Measurements from ENCODE around the gene TAF1D.
A peak's percentile ranks its signal among the peaks of the same experiment; 100 is the strongest.

The TAF1D gene

GRCh38 chr11:93740730-93741093 lies 583 bp downstream of the TAF1D start:
- H2BK12ac ChIP-seq (ENCODE audit: low read length in 2 of 2): peak overlapping the region in 1 of 2 experiments; percentile 25
- H3K9me3 ChIP-seq (ENCODE audit: control insufficient read depth, low read length): no peaks in the 10 kb centered on the region
- H3K9ac ChIP-seq (ENCODE audit: low read length): peak overlapping the region; percentile 100
- WGBS: under 1% methylated on average over 18 of the region's 20 CpGs
- peak overlapping the region; percentile 52 for H2BK15ac ChIP-seq (ENCODE audit: low read depth, poor library complexity, severe bottlenecking)
- H2BK120ac ChIP-seq (ENCODE audit: low read depth, low read length): peak overlapping the region; percentile 85
- peaks cover 8% of the 10 kb centered on the region for H3K79me1 ChIP-seq (replicated peaks; ENCODE audit: low read length, poor library complexity, severe bottlenecking)
- no peak overlapping the region for H3K23ac ChIP-seq (ENCODE audit: low read length in 2 of 2)
- H2AK5ac ChIP-seq (ENCODE audit: low read length, severe bottlenecking): peak overlapping the region; percentile 99
- peak overlapping the region; percentile 97 to 99 for H3K18ac ChIP-seq (ENCODE audit: low read depth in 1 of 2, low read length in 2 of 2)
- peak overlapping the region; percentile 87 to 97 for H3K4ac ChIP-seq (ENCODE audit: low read depth in 1 of 2, low read length in 2 of 2)
- peaks cover 10% of the 10 kb centered on the region for H3K4me1 ChIP-seq (ENCODE audit: control insufficient read depth, insufficient read depth, low read depth, low read length)
- peak overlapping the region; percentile 74 to 97 for H3K14ac ChIP-seq (ENCODE audit: low read length in 2 of 2)
- H4K91ac ChIP-seq (ENCODE audit: low read length): peak overlapping the region; percentile 98
- H3K27ac ChIP-seq (ENCODE audit: low read length, poor library complexity, severe bottlenecking): peak overlapping the region; percentile 99
- peak; percentile 78 for DNase-seq
- peaks cover 9 to 51% of the 10 kb centered on the region in 2 experiments for H3K36me3 ChIP-seq (ENCODE audit: control insufficient read depth in 1 of 2, insufficient read depth in 2 of 2, low read depth in 1 of 2, low read length in 2 of 2)
- H3K4me2 ChIP-seq (ENCODE audit: low read length, poor library complexity, severe bottlenecking): peak overlapping the region; percentile 47
- no peaks in the 10 kb centered on the region for H3K27me3 ChIP-seq (ENCODE audit: control insufficient read depth in 1 of 2, insufficient read depth in 1 of 2, low read length in 2 of 2)
- peak overlapping the region; percentile 89 for H4K8ac ChIP-seq (ENCODE audit: low read length)
- peak overlapping the region; percentile 11 for H2AFZ ChIP-seq (ENCODE audit: low read depth, low read length)
- no peak overlapping the region for H2BK5ac ChIP-seq (ENCODE audit: low read depth, low read length, poor library complexity, severe bottlenecking)
- peak overlapping the region; percentile 97 to 99 for H3K4me3 ChIP-seq (ENCODE audit: insufficient read depth in 1 of 2, low read depth in 1 of 2, low read length in 2 of 2)

GRCh38 chr11:93740031-93740729 lies 1.1 kb downstream of the TAF1D start:
- peak overlapping the region; percentile 69 to 99 for H3K4me3 ChIP-seq (ENCODE audit: insufficient read depth in 1 of 2, low read depth in 1 of 2, low read length in 2 of 2)
- H3K18ac ChIP-seq (ENCODE audit: low read depth in 1 of 2, low read length in 2 of 2): peak overlapping the region; percentile 33 to 82
- peaks cover 10% of the 10 kb centered on the region for H3K4me1 ChIP-seq (ENCODE audit: control insufficient read depth, insufficient read depth, low read depth, low read length)
- H2BK120ac ChIP-seq (ENCODE audit: low read depth, low read length): no peak overlapping the region
- no peak overlapping the region for H2BK12ac ChIP-seq (ENCODE audit: low read length in 2 of 2)
- peak overlapping the region; percentile 69 for H3K27ac ChIP-seq (ENCODE audit: low read length, poor library complexity, severe bottlenecking)
- H3K9ac ChIP-seq (ENCODE audit: low read length): peak overlapping the region; percentile 100
- H3K36me3 ChIP-seq (ENCODE audit: control insufficient read depth in 1 of 2, insufficient read depth in 2 of 2, low read depth in 1 of 2, low read length in 2 of 2): peaks cover 13 to 56% of the 10 kb centered on the region in 2 experiments
- WGBS: 0% methylated on average over 10 of the region's 18 CpGs
- no peak overlapping the region for H3K14ac ChIP-seq (ENCODE audit: low read length in 2 of 2)
- no peaks in the 10 kb centered on the region for H3K27me3 ChIP-seq (ENCODE audit: control insufficient read depth in 1 of 2, insufficient read depth in 1 of 2, low read length in 2 of 2)
- H3K4me2 ChIP-seq (ENCODE audit: low read length, poor library complexity, severe bottlenecking): peak overlapping the region; percentile 84
- peaks cover 11% of the 10 kb centered on the region for H3K79me1 ChIP-seq (replicated peaks; ENCODE audit: low read length, poor library complexity, severe bottlenecking)
- no peak overlapping the region for H2AFZ ChIP-seq (ENCODE audit: low read depth, low read length)
- no peak overlapping the region for H4K91ac ChIP-seq (ENCODE audit: low read length)
- H3K23ac ChIP-seq (ENCODE audit: low read length in 2 of 2): peak overlapping the region in 1 of 2 experiments; percentile 59
- no peaks in the 10 kb centered on the region for H3K9me3 ChIP-seq (ENCODE audit: control insufficient read depth, low read length)
- no peak overlapping the region for H3K4ac ChIP-seq (ENCODE audit: low read depth in 1 of 2, low read length in 2 of 2)
- no peak for DNase-seq
- no peak overlapping the region for H2BK15ac ChIP-seq (ENCODE audit: low read depth, poor library complexity, severe bottlenecking)
- no peak overlapping the region for H4K8ac ChIP-seq (ENCODE audit: low read length)
- H2BK5ac ChIP-seq (ENCODE audit: low read depth, low read length, poor library complexity, severe bottlenecking): peak overlapping the region; percentile 40
- peak overlapping the region; percentile 62 for H2AK5ac ChIP-seq (ENCODE audit: low read length, severe bottlenecking)

DNA sequence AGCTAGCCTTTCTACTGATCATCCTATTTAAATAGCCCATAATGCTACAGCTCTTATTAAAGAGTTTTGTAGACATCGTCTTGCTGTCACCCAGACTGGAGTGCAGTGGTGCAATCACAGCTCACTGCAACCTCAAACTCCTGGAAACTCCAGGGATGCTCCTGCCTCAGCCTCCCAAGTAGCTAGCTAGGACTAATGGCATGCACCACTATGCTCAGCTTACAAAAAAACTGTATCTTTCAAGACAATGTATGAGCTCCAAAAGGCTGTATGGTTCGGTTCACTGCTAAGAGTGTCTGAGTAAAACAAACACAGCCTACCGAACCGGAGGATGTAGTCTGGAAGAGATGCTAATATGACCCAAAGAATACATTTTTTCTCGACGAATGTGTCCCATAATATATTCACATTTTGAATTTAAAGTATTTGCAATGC lies 2.6 kb downstream of the TAF1D start:
- H2BK5ac ChIP-seq (ENCODE audit: low read depth, low read length, poor library complexity, severe bottlenecking): no peak overlapping the region
- H3K27me3 ChIP-seq (ENCODE audit: control insufficient read depth in 1 of 2, insufficient read depth in 1 of 2, low read length in 2 of 2): no peaks in the 10 kb centered on the region
- no peak overlapping the region for H3K18ac ChIP-seq (ENCODE audit: low read depth in 1 of 2, low read length in 2 of 2)
- no peak overlapping the region for H2AK5ac ChIP-seq (ENCODE audit: low read length, severe bottlenecking)
- peak overlapping the region; percentile 46 for H3K4me2 ChIP-seq (ENCODE audit: low read length, poor library complexity, severe bottlenecking)
- H2AFZ ChIP-seq (ENCODE audit: low read depth, low read length): no peak overlapping the region
- no peaks in the 10 kb centered on the region for H3K9me3 ChIP-seq (ENCODE audit: control insufficient read depth, low read length)
- H3K14ac ChIP-seq (ENCODE audit: low read length in 2 of 2): no peak overlapping the region
- peak overlapping the region; percentile 100 for H3K9ac ChIP-seq (ENCODE audit: low read length)
- DNase-seq: peak; percentile 41
- H3K4me1 ChIP-seq (ENCODE audit: control insufficient read depth, insufficient read depth, low read depth, low read length): peaks cover 11% of the 10 kb centered on the region
- H3K79me1 ChIP-seq (replicated peaks; ENCODE audit: low read length, poor library complexity, severe bottlenecking): peaks cover 9% of the 10 kb centered on the region
- no peak overlapping the region for H2BK120ac ChIP-seq (ENCODE audit: low read depth, low read length)
- H2BK15ac ChIP-seq (ENCODE audit: low read depth, poor library complexity, severe bottlenecking): no peak overlapping the region
- H2BK12ac ChIP-seq (ENCODE audit: low read length in 2 of 2): no peak overlapping the region
- H4K8ac ChIP-seq (ENCODE audit: low read length): no peak overlapping the region
- 59% methylated on average over 1 of the region's 6 CpGs for WGBS
- no peak overlapping the region for H3K23ac ChIP-seq (ENCODE audit: low read length in 2 of 2)
- H4K91ac ChIP-seq (ENCODE audit: low read length): no peak overlapping the region
- peak overlapping the region in 1 of 2 experiments; percentile 99 for H3K4me3 ChIP-seq (ENCODE audit: insufficient read depth in 1 of 2, low read depth in 1 of 2, low read length in 2 of 2)
- no peak overlapping the region for H3K4ac ChIP-seq (ENCODE audit: low read depth in 1 of 2, low read length in 2 of 2)
- H3K36me3 ChIP-seq (ENCODE audit: control insufficient read depth in 1 of 2, insufficient read depth in 2 of 2, low read depth in 1 of 2, low read length in 2 of 2): peaks cover 17 to 70% of the 10 kb centered on the region in 2 experiments
- no peak overlapping the region for H3K27ac ChIP-seq (ENCODE audit: low read length, poor library complexity, severe bottlenecking)

- Histone ChIP-seq H3K4me2 (ENCODE audit: low read length, poor library complexity, severe bottlenecking) (peak overlapping the region; percentile 46), H3K14ac (ENCODE audit: low read length in 2 of 2) (no peak overlapping the region), H2BK15ac (ENCODE audit: low read depth, poor library complexity, severe bottlenecking) (no peak overlapping the region), H3K4me3 (ENCODE audit: insufficient read depth in 1 of 2, low read depth in 1 of 2, low read length in 2 of 2) (peak overlapping the region in 1 of 2 experiments; percentile 99), H3K79me1 (replicated peaks; ENCODE audit: low read length, poor library complexity, severe bottlenecking) (peaks cover 4% of the 10 kb centered on the region), H3K9ac (ENCODE audit: low read length) (peak overlapping the region; percentile 100), H3K36me3 (ENCODE audit: control insufficient read depth in 1 of 2, insufficient read depth in 2 of 2, low read depth in 1 of 2, low read length in 2 of 2) (peaks cover 13 to 71% of the 10 kb centered on the region in 2 experiments), H4K8ac (ENCODE audit: low read length) (no peak overlapping the region), H3K18ac (ENCODE audit: low read depth in 1 of 2, low read length in 2 of 2) (no peak overlapping the region), H3K4me1 (ENCODE audit: control insufficient read depth, insufficient read depth, low read depth, low read length) (peaks cover 8% of the 10 kb centered on the region), H2AFZ (ENCODE audit: low read depth, low read length) (no peak overlapping the region), H3K27me3 (ENCODE audit: control insufficient read depth in 1 of 2, insufficient read depth in 1 of 2, low read length in 2 of 2) (no peaks in the 10 kb centered on the region), H2BK12ac (ENCODE audit: low read length in 2 of 2) (no peak overlapping the region), H3K23ac (ENCODE audit: low read length in 2 of 2) (no peak overlapping the region), H3K9me3 (ENCODE audit: control insufficient read depth, low read length) (no peaks in the 10 kb centered on the region), H2AK5ac (ENCODE audit: low read length, severe bottlenecking) (no peak overlapping the region), H4K91ac (ENCODE audit: low read length) (no peak overlapping the region), H2BK5ac (ENCODE audit: low read depth, low read length, poor library complexity, severe bottlenecking) (no peak overlapping the region), H3K27ac (ENCODE audit: low read length, poor library complexity, severe bottlenecking) (peak overlapping the region; percentile 49), H2BK120ac (ENCODE audit: low read depth, low read length) (no peak overlapping the region), H3K4ac (ENCODE audit: low read depth in 1 of 2, low read length in 2 of 2) (no peak overlapping the region)
- no peak for DNase-seq
- WGBS: 61% methylated on average over 3 of the region's 6 CpGs
These were observed 3.2 kb downstream of the TAF1D start for GRCh38 chr11:93737904-93738612.

Data from mesenchymal stem cell (in vitro differentiated cells and primary cell).